Calu3 (cell line): Measurements from ENCODE around the gene TRIM41. TPM values are rescaled to one million over a fixed set of nuclear protein-coding genes. Genes with fewer than 3 reads are reported as not detected.

Source experiments
- BruUV-seq: library from RNA; stranded (reverse); fragments of 400-500 nt; replicated peaks from 2 replicates; lab custom pipeline; 2021; lab: Mats Ljungman, UMichigan
- CTCF ChIA-PET: fragments of 300-600 bp; sonication (Branson Sonifier 250); formaldehyde crosslinking; loops from one replicate; lab custom pipeline; 2022; ENCODE audit warnings: antibody characterized with exemption; lab: Charles Lee
- DNase-seq: peaks from one replicate; pipeline ENCODE4 v3.0.0; 2022
- H3K27ac Mint-ChIP-seq: one replicate; pipeline ENCODE4 v1.8.0; 2022; ENCODE audit warnings: mixed read lengths; ENCODE audit not compliant: unreplicated experiment
- H3K27me3 Mint-ChIP-seq: one replicate; pipeline ENCODE4 v1.8.0; 2022; ENCODE audit warnings: mixed read lengths; ENCODE audit not compliant: unreplicated experiment
- H3K36me3 Mint-ChIP-seq: one replicate; pipeline ENCODE4 v1.8.0; 2022; ENCODE audit warnings: mild to moderate bottlenecking, moderate library complexity, mixed read lengths; ENCODE audit not compliant: insufficient read depth, unreplicated experiment
- H3K4me1 Mint-ChIP-seq: one replicate; pipeline ENCODE4 v1.8.0; 2022; ENCODE audit warnings: mild to moderate bottlenecking, low read depth, mixed read lengths; ENCODE audit not compliant: unreplicated experiment
- H3K4me3 Mint-ChIP-seq: one replicate; pipeline ENCODE4 v1.8.0; 2022; ENCODE audit warnings: mild to moderate bottlenecking, low read depth, moderate library complexity, mixed read lengths; ENCODE audit not compliant: unreplicated experiment
- H3K9me3 Mint-ChIP-seq: one replicate; pipeline ENCODE4 v1.8.0; 2022; ENCODE audit warnings: low read depth, mixed read lengths; ENCODE audit not compliant: unreplicated experiment
- intact Hi-C: fragments of 100-400 bp; cut with micrococcal nuclease; formaldehyde crosslinking; loops from one replicate; pipeline ENCODE4 v1.10.0; 2022; ENCODE audit not compliant: unreplicated experiment
- total RNA-seq: library from RNA; stranded (reverse); gene quantifications from 2 replicates; pipeline ENCODE4 v1.2.3, GENCODE V29; 2022
- TF ChIP-seq, protein P1 (sequence below): fragments of 200-600 bp; IDR thresholded peaks from one replicate; pipeline ENCODE4 v1.8.0; 2022; ENCODE audit warnings: antibody characterized with exemption; ENCODE audit not compliant: unreplicated experiment

Gene TRIM41
- total RNA-seq, 1 experiment from 2014 or later: 33.5 TPM

DNA sequence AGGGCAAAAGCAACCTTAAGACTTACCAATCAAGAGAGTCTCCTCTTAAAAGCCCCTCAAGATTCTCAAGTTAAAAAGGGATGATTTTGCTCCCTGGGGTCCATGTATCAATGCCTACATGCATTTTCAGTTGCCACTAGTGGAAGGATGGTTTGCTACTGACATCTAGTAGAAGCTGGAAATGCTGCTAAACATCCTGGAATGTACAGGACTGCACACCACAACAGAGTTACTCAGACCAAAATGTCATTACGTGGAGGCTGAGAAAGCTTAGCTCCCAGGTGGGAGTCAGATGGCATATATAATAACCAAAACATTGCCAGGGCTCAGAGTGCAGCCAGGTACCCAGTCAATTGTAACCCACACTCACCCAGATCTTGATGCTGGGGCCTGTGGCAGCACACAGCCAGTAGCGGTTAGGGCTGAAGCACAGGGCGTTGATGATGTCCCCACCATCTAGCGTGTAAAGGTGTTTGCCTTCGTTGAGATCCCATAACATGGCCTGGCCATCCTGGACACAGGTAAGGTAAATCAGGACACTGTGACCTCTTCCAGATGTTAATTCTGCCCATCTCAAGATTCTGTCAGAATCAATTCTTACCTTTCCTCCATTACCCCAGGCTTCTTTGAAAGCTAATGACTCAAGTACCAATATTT, 14.8 kb downstream of the TRIM41 start:
- Mint-ChIP-seq H3K27ac (peak overlapping the region; percentile 64), H3K4me1 (peaks cover 30% of the 10 kb centered on the region), H3K4me3 (peak overlapping the region; percentile 15), H3K27me3 (no peaks in the 10 kb centered on the region), H3K36me3 (peaks cover 100% of the 10 kb centered on the region), H3K9me3 (no peaks in the 10 kb centered on the region)
- intact Hi-C loops: no loop called here
- no TSS peak for BruUV-seq
- DNase-seq: no peak
- TF ChIP-seq, protein P1, sequence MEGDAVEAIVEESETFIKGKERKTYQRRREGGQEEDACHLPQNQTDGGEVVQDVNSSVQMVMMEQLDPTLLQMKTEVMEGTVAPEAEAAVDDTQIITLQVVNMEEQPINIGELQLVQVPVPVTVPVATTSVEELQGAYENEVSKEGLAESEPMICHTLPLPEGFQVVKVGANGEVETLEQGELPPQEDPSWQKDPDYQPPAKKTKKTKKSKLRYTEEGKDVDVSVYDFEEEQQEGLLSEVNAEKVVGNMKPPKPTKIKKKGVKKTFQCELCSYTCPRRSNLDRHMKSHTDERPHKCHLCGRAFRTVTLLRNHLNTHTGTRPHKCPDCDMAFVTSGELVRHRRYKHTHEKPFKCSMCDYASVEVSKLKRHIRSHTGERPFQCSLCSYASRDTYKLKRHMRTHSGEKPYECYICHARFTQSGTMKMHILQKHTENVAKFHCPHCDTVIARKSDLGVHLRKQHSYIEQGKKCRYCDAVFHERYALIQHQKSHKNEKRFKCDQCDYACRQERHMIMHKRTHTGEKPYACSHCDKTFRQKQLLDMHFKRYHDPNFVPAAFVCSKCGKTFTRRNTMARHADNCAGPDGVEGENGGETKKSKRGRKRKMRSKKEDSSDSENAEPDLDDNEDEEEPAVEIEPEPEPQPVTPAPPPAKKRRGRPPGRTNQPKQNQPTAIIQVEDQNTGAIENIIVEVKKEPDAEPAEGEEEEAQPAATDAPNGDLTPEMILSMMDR: no peak
- CTCF ChIA-PET: no interaction called here

DNA sequence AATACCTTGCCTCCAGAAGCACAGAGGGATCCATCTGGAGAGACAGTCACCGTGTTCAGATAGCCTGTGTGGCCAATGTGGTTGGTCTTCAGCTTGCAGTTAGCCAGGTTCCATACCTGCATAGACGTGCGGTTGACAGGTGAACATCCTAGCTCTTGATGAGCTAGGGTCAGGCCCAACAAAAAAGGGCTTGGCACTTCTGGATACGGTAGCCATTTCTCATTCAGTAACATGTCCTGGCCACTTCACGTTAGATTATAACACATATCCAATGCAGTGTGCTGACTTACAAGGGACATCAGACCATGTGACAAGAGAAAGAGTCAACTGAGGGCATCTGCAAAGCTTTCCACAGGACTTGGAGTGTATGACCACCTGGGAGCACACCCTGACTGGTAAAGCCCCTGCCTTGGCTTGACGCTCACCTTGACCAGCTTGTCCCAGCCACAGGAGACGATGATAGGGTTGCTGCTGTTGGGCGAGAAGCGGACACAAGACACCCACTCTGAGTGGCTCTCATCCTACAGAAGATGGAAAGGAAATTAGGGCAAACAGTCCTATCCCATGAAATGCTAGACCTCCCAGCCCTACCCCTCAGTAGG, 16.1 kb downstream of the TRIM41 start:
- no peaks in the 10 kb centered on the region for H3K9me3 Mint-ChIP-seq
- H3K4me1 Mint-ChIP-seq: peaks cover 30% of the 10 kb centered on the region
- TF ChIP-seq, protein P1: no peak
- peaks cover 100% of the 10 kb centered on the region for H3K36me3 Mint-ChIP-seq
- CTCF ChIA-PET: no interaction called here
- DNase-seq: no peak
- H3K4me3 Mint-ChIP-seq: no peak overlapping the region
- intact Hi-C loops: no loop called here
- peak overlapping the region; percentile 15 for H3K27ac Mint-ChIP-seq
- BruUV-seq: no TSS peak
- H3K27me3 Mint-ChIP-seq: no peaks in the 10 kb centered on the region

DNA sequence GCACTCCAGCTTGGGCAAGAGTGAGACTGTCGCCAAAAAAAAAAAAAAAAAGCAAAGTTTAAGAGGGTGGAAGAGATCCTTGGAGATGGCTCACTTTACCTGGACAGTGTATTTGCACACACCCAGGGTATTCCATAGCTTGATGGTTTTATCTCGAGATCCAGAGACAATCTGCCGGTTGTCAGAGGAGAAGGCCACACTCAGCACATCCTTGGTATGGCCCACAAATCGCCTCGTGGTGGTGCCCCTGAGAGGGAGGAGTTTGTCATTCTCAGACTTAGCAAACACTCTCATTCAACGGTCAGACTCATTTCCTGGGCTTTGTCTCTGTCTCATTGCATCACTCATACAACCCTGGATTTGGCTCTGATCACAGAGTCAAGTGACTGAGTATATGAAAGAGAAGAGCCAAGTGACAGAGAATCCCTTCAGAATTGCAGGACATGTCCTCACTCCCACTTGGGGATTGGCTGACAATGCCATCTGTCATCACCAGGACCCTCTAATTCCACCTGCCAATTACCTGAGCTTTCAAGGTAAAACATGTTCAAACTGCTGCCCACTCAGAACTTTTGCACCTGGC, 18.4 kb downstream of the TRIM41 start:
- no TSS peak for BruUV-seq
- TF ChIP-seq, protein P1: no peak
- Mint-ChIP-seq H3K27ac (peak overlapping the region; percentile 99), H3K4me1 (peaks cover 43% of the 10 kb centered on the region), H3K27me3 (no peaks in the 10 kb centered on the region), H3K4me3 (peak overlapping the region; percentile 76), H3K36me3 (peaks cover 100% of the 10 kb centered on the region), H3K9me3 (no peaks in the 10 kb centered on the region)
- DNase-seq: no peak
- intact Hi-C loops: no loop called here
- CTCF ChIA-PET: no interaction called here

DNA sequence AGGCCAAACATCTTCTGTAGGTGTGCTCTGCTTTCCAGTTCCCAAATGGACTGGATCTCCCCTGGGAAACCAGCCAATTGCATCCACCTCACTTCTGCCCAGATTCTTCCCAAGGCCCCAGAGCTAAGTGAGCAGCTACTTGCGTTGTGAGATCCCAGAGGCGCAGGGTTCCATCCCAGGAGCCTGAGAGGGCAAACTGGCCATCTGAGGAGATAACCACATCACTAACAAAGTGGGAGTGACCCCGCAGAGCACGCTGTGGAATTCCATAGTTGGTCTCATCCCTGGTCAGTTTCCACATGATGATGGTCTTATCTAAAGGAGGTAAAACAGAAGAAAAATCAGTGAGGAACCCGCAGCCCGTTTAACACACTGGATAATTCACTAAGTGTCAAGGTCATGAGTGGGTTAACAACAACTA, 19.0 kb downstream of the TRIM41 start:
- Mint-ChIP-seq H3K27ac (peak overlapping the region; percentile 99), H3K4me1 (peaks cover 43% of the 10 kb centered on the region), H3K4me3 (peak overlapping the region; percentile 76), H3K27me3 (no peaks in the 10 kb centered on the region), H3K36me3 (peaks cover 100% of the 10 kb centered on the region), H3K9me3 (no peaks in the 10 kb centered on the region)
- DNase-seq: no peak
- no TSS peak for BruUV-seq
- CTCF ChIA-PET: no interaction called here
- intact Hi-C loops: no loop called here
- TF ChIP-seq, protein P1: no peak
